CD14-positive monocyte (primary cell): Measurements from ENCODE around the gene AXL. TPM values are rescaled to one million over a fixed set of nuclear protein-coding genes. Genes with fewer than 3 reads are reported as not detected.

ENCODE experiments used
- DNase-seq, 3 donors: peaks; one replicate each; pipeline ENCODE4 v3.0.0-alpha.2; 2011 to 2022
- H2AFZ ChIP-seq: 2 replicates; pipeline ENCODE4 v1.6.0; 2012; ENCODE audit warnings: mild to moderate bottlenecking, low read depth, low read length, inconsistent platforms; ENCODE audit not compliant: insufficient read depth, poor library complexity, severe bottlenecking
- H3K27ac ChIP-seq, 2 donors: 1 replicate in 1 of 2; 2 replicates in 1 of 2; pipeline ENCODE4 v1.5.1; 2012 to 2013; ENCODE audit warnings: low read length in 2 of 2, control low read depth in 1 of 2, inconsistent platforms in 1 of 2, low read depth in 1 of 2, mild to moderate bottlenecking in 1 of 2
- H3K27me3 ChIP-seq, 2 donors: one replicate each; pipeline versions ENCODE4 v1.6.0 to v1.6.1; 2011 to 2013; ENCODE audit warnings: low read length in 2 of 2; ENCODE audit not compliant: control insufficient read depth in 2 of 2, insufficient read depth in 2 of 2
- H3K36me3 ChIP-seq, 2 donors: replicated peaks in 1 of 2; 1 replicate in 1 of 2; 2 replicates in 1 of 2; pipeline versions ENCODE4 v1.5.1 to v1.6.1; 2012 to 2013; ENCODE audit warnings: low read length in 2 of 2, control low read depth in 1 of 2, inconsistent platforms in 1 of 2, mild to moderate bottlenecking in 1 of 2; ENCODE audit not compliant: insufficient read depth in 2 of 2, control insufficient read depth in 1 of 2
- H3K4me1 ChIP-seq, 2 donors: 1 replicate in 1 of 2; 2 replicates in 1 of 2; pipeline versions ENCODE4 v1.5.1 to v1.6.1; 2012 to 2013; ENCODE audit warnings: low read length in 2 of 2, control low read depth in 1 of 2, inconsistent platforms in 1 of 2, mild to moderate bottlenecking in 1 of 2, moderate library complexity in 1 of 2; ENCODE audit not compliant: insufficient read depth in 2 of 2, control insufficient read depth in 1 of 2
- H3K4me2 ChIP-seq: replicated peaks from 2 replicates; pipeline ENCODE3; 2012; ENCODE audit warnings: low read length, moderate library complexity, mild to moderate bottlenecking; ENCODE audit not compliant: poor library complexity, severe bottlenecking; ENCODE audit errors: extremely low read depth
- H3K4me3 ChIP-seq, 3 experiments: fragments of 200-600 bp in 1 of 3; sonication (generic) in 1 of 3; replicated peaks in 1 of 3; 1 replicate in 2 of 3; 2 replicates in 1 of 3; pipeline ENCODE4 v1.5.1; 2011 to 2013; ENCODE audit warnings: low read length in 3 of 3, mild to moderate bottlenecking in 3 of 3, control low read depth in 2 of 3, low read depth in 2 of 3, inconsistent platforms in 1 of 3, moderate library complexity in 1 of 3
- H3K79me2 ChIP-seq: 2 replicates; pipeline ENCODE4 v1.6.0; 2012; ENCODE audit warnings: mild to moderate bottlenecking, control low read depth, inconsistent platforms, low read length, moderate library complexity; ENCODE audit not compliant: insufficient read depth
- H3K9ac ChIP-seq: 2 replicates; pipeline ENCODE4 v1.6.0; 2017; ENCODE audit warnings: low read length, mild to moderate bottlenecking; ENCODE audit not compliant: insufficient read depth, poor library complexity, severe bottlenecking
- H3K9me3 ChIP-seq, 2 donors: replicated peaks in 1 of 2; 1 replicate in 1 of 2; 2 replicates in 1 of 2; pipeline versions ENCODE4 v1.5.1 to v1.6.1; 2012 to 2013; ENCODE audit warnings: low read length in 2 of 2, control low read depth in 1 of 2; ENCODE audit not compliant: control insufficient read depth in 1 of 2, insufficient read depth in 1 of 2
- H4K20me1 ChIP-seq: 2 replicates; pipeline ENCODE4 v1.6.0; 2012; ENCODE audit warnings: mild to moderate bottlenecking, low read length, control low read depth, moderate library complexity; ENCODE audit not compliant: insufficient read depth
- H3K27ac Mint-ChIP-seq, 7 donors: one replicate each; pipeline ENCODE4 v1.8.0; 2020; ENCODE audit warnings: mild to moderate bottlenecking in 7 of 7, mixed read lengths in 7 of 7, moderate library complexity in 6 of 7, inconsistent platforms in 2 of 7
- H3K27me3 Mint-ChIP-seq, 3 donors: one replicate each; pipeline ENCODE4 v1.8.0; 2021 to 2022; ENCODE audit warnings: low read depth in 3 of 3, mild to moderate bottlenecking in 3 of 3, mixed read lengths in 3 of 3, moderate library complexity in 3 of 3, inconsistent platforms in 1 of 3
- H3K36me3 Mint-ChIP-seq, 2 donors: one replicate each; pipeline ENCODE4 v1.8.0; 2020; ENCODE audit warnings: mixed read lengths in 2 of 2, inconsistent platforms in 1 of 2, mild to moderate bottlenecking in 1 of 2
- H3K4me1 Mint-ChIP-seq: one replicate; pipeline ENCODE4 v1.8.0; 2020; ENCODE audit warnings: mild to moderate bottlenecking, mixed read lengths
- H3K4me3 Mint-ChIP-seq, 2 donors: one replicate each; pipeline ENCODE4 v1.8.0; 2020; ENCODE audit warnings: mild to moderate bottlenecking in 2 of 2, mixed read lengths in 2 of 2, moderate library complexity in 1 of 2
- H3K9me3 Mint-ChIP-seq, 7 donors: one replicate each; pipeline ENCODE4 v1.8.0; 2020 to 2022; ENCODE audit warnings: mixed read lengths in 7 of 7, mild to moderate bottlenecking in 6 of 7, moderate library complexity in 6 of 7, inconsistent platforms in 2 of 7
- CTCF ChIP-seq: fragments of 200-600 bp; IDR thresholded peaks from one replicate; pipeline ENCODE4 v1.8.0; 2022; ENCODE audit warnings: antibody characterized with exemption, mild to moderate bottlenecking
- WGBS: methylation state at CpG from one replicate; pipeline ENCODE4 v1.1.5; 2013; ENCODE audit warnings: missing lambda C conversion rate; ENCODE audit not compliant: insufficient coverage; 5-methylcytosine and 5-hydroxymethylcytosine counted together
- intact Hi-C, 2 donors: fragments of 100-400 bp; cut with micrococcal nuclease; formaldehyde crosslinking; loops; one replicate each; pipeline versions ENCODE4 v1.15.0 to v1.15.1; 2023
- polyA plus RNA-seq, 3 donors: library from polyadenylated mRNA; depleted of rRNA in 1 of 3; unstranded in 2 of 3; stranded (reverse) in 1 of 3; fragments of 300-500 nt in 2 of 3; fragments of >200 nt in 1 of 3; fragmentation: Illumina TruSeq in 2 of 3; gene quantifications; 1 replicate in 2 of 3; 2 replicates in 1 of 3; pipeline ENCODE4 v1.2.3, GENCODE V29; 2012 to 2021

Gene AXL
- polyA plus RNA-seq, 3 donors: 0.05 to 0.07 TPM; not detected in 1

GRCh38 chr19:41174297-41174928 is 44.6 kb upstream of the AXL start:
- Mint-ChIP-seq H3K27ac (peak overlapping the region in 4 of 7 donors; percentile 17 to 95 (median 57)), H3K4me3 (peak overlapping the region; percentile 37 to 94)
- 100% methylated on average over 11 of the region's 15 CpGs for WGBS

More at GRCh38 chr19:41174297-41174928, 44.6 kb upstream of the AXL start:
- peak overlapping the region in 1 of 3 experiments; percentile 84 for H3K4me3 ChIP-seq
- TF ChIP-seq CTCF: no peak
- intact Hi-C loops: no loop called here
- no peak overlapping the region for H3K9ac ChIP-seq
- H4K20me1 ChIP-seq: no peaks in the 10 kb centered on the region
- H3K4me1 Mint-ChIP-seq: peaks cover 34% of the 10 kb centered on the region
- H3K9me3 ChIP-seq: no peaks in the 10 kb centered on the region
- DNase-seq: no peak
- H3K27ac ChIP-seq: peak overlapping the region in 1 of 2 donors; percentile 90
- H3K36me3 Mint-ChIP-seq: peaks cover 2 to 27% of the 10 kb centered on the region in 2 donors
- H3K4me1 ChIP-seq: peaks cover 27 to 50% of the 10 kb centered on the region in 2 donors
- peak overlapping the region; percentile 92 for H3K4me2 ChIP-seq
- H3K79me2 ChIP-seq: no peaks in the 10 kb centered on the region
- no peaks in the 10 kb centered on the region for H3K27me3 ChIP-seq
- peaks cover 0 to 3% (median 0%) of the 10 kb centered on the region in 7 donors for H3K9me3 Mint-ChIP-seq
- H2AFZ ChIP-seq: no peak overlapping the region
- no peaks in the 10 kb centered on the region for H3K36me3 ChIP-seq
- peaks cover 1 to 2% (median 1%) of the 10 kb centered on the region in 3 donors for H3K27me3 Mint-ChIP-seq
